ENCODE measurements around the gene FAM171A2. TPM values are rescaled to one million over a fixed set of nuclear protein-coding genes. Genes with fewer than 3 reads are reported as not detected.

Gene FAM171A2
- total RNA-seq, 1 donor from 2014 or later = not detected

DNA sequence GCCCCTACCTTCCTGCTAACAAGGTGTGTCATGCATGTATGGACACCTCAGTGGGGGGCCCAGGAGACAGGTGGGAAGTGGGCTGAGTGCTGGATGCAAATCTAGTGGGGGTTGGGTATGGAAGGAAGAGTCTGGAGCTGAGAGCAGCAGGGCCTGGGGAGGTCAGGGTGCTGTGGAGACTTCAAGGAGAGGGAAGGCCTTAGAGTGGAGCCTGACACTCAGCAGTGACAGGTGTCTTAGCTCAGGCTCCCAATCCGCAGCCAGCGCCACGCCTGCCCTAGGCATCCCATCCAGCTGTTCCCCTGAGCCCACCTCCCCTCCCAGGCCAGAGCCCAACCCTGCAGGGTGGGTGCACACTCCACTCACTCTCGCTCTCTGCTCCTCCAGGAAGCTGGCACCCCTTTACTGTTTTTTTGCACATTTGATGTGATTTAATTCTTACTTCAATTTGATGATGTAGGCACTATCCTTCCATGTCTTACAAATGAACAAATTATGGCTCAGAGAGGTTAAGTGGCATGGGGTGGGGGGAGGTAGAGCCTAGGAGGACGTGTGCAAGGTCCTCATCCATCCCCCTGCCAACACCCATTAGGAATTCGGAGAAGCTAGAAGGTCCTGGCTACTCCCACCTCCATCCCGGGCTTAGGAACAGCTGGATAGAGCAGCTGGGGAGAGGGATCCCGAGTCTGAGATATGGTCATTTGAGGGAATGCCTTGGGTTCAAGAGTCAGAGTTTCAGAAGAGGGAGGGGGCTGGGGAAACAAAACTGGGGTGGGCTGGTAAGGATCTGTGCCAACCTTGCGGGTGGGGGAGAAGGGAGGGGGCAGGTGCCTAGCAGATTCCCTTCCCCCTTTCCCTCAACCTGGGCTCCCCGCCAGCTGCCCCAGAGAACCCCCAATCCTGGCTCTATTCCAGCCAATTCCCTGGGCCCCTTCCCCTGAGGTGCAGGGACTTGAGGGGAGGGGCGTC lies 2.1 kb downstream of the FAM171A2 start:
- intact Hi-C loops (cut with micrococcal nuclease) = no loop called here

DNA sequence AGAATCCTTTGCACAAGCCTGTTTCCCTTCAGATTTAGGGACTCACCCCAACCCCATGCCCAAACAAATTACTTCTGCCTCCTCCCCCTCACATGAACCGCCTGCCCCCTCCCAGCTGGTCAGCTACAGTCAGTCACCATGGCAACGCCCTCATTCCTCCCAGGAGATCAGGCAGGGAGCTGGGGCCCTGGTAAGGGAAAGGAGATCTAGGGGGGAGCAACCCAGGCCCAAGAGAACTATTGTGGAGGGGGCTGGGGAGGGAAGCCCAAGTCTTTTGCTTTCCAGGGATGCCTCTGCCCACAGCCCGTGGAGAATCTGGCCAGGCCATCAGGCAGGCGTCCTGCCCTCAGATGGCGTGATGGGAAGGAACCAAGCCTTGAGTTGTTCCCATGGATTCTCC lies 2.8 kb downstream of the FAM171A2 start:
- intact Hi-C loops (cut with micrococcal nuclease) = no loop called here

DNA sequence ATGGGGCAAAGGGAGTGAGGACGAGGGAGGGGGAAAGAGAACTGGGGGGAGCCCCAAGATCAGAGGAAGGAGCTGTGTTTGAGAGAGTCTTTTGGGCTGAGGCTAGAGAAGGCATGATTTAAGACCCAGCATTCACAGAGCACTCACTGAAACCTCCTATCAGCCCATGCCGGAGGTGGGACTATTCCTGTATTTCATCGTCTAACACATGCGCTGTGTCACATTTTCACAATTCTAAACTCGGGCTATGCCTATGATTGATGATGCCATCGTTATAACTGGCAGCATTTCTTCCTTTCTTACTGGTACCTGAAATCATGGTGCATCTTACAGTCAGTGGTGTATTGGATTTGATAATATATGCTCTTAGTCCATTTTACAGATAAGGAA lies 3.5 kb downstream of the FAM171A2 start:
- intact Hi-C loops (cut with micrococcal nuclease) = no loop called here

- intact Hi-C loops (cut with micrococcal nuclease) = no loop called here
Observed at GRCh38 chr17:44359458-44360143, 4.1 kb downstream of the FAM171A2 start.

GRCh38 chr17:44359006-44359405 lies 4.6 kb downstream of the FAM171A2 start:
- intact Hi-C loops (cut with micrococcal nuclease) = no loop called here

DNA sequence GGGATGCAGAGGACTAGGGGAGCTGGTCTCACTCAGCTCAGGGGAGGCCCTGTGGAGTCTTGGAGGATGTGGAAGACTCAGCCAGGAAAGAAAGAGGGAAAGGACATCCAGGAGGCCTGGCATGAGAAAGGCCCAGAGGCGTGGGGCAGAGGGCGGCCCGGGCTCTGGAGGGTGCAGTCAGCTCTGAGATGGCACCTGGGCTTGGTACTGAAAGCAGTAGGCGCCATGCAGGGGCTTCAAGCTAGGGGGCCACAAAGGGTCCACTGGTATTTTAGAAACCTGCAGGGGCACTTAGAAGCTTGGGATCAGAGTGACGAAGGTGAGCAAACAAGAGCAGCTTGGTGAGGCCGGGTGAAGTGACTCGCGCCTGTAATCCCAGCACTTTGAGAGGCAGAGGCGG lies 5.6 kb downstream of the FAM171A2 start:
- intact Hi-C loops (cut with micrococcal nuclease) = no loop called here

- intact Hi-C loops (cut with micrococcal nuclease) = no loop called here
Observed at GRCh38 chr17:44356241-44356640, 7.4 kb downstream of the FAM171A2 start.

GRCh38 chr17:44355642-44356099 lies 8.0 kb downstream of the FAM171A2 start:
- intact Hi-C loops (cut with micrococcal nuclease) = no loop called here

- intact Hi-C loops (cut with micrococcal nuclease) = no loop called here
Observed at GRCh38 chr17:44354582-44355561, 8.8 kb downstream of the FAM171A2 start.

GRCh38 chr17:44353672-44354331 lies 9.9 kb downstream of the FAM171A2 start:
- intact Hi-C loops (cut with micrococcal nuclease) = no loop called here

DNA sequence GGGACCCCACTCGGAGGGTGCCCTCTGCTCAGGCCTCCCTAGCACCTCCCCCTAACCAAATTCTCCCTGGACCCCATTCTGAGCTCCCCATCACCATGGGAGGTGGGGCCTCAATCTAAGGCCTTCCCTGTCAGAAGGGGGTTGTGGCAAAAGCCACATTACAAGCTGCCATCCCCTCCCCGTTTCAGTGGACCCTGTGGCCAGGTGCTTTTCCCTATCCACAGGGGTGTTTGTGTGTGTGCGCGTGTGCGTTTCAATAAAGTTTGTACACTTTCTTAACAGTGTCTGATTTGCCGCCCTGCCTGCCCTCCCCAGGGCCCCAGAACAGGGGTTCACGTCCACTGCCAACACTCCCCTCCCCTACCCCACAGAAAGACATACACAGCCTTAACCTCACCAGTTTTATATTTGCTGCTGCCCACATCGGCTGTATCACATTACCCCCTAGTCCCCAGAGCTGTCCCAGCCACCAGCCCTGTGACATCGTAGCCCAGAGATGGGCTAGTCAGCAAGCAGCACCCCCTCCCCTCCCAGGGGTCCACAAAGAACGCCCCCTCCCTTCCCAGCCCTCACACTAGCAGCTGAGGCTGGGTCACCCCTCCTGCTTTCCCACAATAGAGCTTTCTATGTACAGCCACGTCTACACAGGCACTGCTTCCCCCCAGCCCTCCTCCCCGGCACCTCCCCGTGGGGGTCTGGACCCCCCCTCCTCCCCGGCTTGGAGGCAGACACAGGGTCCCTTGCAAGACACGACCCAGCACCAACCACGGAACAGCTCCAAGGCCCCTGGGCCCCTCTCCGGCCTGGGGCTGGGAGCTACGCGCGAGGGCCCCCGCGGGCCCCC lies 10.6 kb downstream of the FAM171A2 start:
- intact Hi-C loops (cut with micrococcal nuclease) = no loop called here

- intact Hi-C loops (cut with micrococcal nuclease) = no loop called here
Observed at GRCh38 chr17:44351961-44352827, 11.5 kb downstream of the FAM171A2 start.

DNA sequence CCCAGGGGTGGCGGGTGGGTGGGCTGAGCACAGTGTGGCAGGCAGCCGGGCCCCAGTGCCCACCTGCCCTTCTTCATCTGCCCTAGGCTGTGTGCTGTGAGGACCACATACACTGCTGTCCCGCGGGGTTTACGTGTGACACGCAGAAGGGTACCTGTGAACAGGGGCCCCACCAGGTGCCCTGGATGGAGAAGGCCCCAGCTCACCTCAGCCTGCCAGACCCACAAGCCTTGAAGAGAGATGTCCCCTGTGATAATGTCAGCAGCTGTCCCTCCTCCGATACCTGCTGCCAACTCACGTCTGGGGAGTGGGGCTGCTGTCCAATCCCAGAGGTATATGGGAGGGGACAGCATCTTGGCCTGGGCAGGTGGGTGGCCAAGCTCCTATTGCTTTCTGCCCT lies 12.2 kb downstream of the FAM171A2 start:
- intact Hi-C loops (cut with micrococcal nuclease) = no loop called here

DNA sequence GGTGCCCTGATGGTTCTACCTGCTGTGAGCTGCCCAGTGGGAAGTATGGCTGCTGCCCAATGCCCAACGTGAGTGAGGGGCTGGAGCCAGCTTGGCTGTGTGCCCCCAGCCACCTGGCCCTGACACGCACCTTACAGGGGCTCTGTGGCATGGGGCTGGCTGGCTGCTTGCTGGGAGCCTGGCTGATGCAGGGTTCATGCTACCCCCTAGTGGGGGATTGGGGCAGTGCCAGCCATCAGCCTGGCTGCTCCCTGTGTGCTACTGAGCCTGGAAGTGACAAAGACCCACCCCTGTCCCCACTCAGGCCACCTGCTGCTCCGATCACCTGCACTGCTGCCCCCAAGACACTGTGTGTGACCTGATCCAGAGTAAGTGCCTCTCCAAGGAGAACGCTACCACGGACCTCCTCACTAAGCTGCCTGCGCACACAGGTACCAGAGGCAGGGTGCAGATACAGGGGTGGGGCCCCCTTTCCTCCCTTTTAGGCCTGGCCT lies 12.9 kb downstream of the FAM171A2 start:
- intact Hi-C loops (cut with micrococcal nuclease) = loop anchor here (1.0 kb wide), 1 partner anchor 209 kb away; the partner anchor contains the start of gene HROB

GRCh38 chr17:44349553-44350070 lies 14.0 kb downstream of the FAM171A2 start:
- intact Hi-C loops (cut with micrococcal nuclease) = loop anchor here (1.0 kb wide), 1 partner anchor 208 kb away; the partner anchor contains the start of gene HROB

GRCh38 chr17:44348988-44349364 lies 14.7 kb downstream of the FAM171A2 start:
- intact Hi-C loops (cut with micrococcal nuclease) = no loop called here

- intact Hi-C loops (cut with micrococcal nuclease) = no loop called here
Observed at GRCh38 chr17:44348234-44348987, 15.2 kb downstream of the FAM171A2 start.

Measured in T-helper 1 cell treated with Interleukin-12 subunit alpha and Interleukin-12 subunit beta and Interleukin-4 antibody, amounts not matched to agents 30 ng/mL and 1 ng/mL, for 36 hours (primary cell).